ENCODE measurements around the gene MNDA. TPM values are rescaled to one million over a fixed set of nuclear protein-coding genes. Genes with fewer than 3 reads are reported as not detected.

The MNDA gene
- not detected in 2 replicates for total RNA-seq

GRCh38 chr1:158830904-158831507 lies at the start of gene MNDA:
TSS of gene MNDA (plus strand) at chr1:158831351. CDS start at chr1:158842154, 10,803 bp downstream.

Other genes starting within 250 kb of the MNDA start
- not detected in 2 replicates for gene OR10Z1, start 226.1 kb upstream of the MNDA start, total RNA-seq
- gene SPTA1, start 144.6 kb upstream of the MNDA start, total RNA-seq: not detected in 2 replicates
- gene OR6K2, start 130.7 kb upstream of the MNDA start, total RNA-seq: not detected in 2 replicates
- not detected in 2 replicates for gene OR6K3, start 110.6 kb upstream of the MNDA start, total RNA-seq
- not detected in 2 replicates for gene OR6K6, start 76.6 kb upstream of the MNDA start, total RNA-seq
- not detected in 2 replicates for gene OR6N1, start 59.2 kb upstream of the MNDA start, total RNA-seq
- not detected in 2 replicates for gene OR6N2, start 50.1 kb upstream of the MNDA start, total RNA-seq
- not detected in 2 replicates for gene PYHIN1, start 100.2 kb downstream of the MNDA start, total RNA-seq
- 86.2 and 93.9 TPM in 2 replicates for gene IFI16, start 178.6 kb downstream of the MNDA start, total RNA-seq
- gene AIM2, start 245.4 kb downstream of the MNDA start, total RNA-seq: 2.8 and 2.9 TPM in 2 replicates

Measured in myometrial cell (primary cell).